ENCODE results near the gene CENPA.

The CENPA gene

DNA sequence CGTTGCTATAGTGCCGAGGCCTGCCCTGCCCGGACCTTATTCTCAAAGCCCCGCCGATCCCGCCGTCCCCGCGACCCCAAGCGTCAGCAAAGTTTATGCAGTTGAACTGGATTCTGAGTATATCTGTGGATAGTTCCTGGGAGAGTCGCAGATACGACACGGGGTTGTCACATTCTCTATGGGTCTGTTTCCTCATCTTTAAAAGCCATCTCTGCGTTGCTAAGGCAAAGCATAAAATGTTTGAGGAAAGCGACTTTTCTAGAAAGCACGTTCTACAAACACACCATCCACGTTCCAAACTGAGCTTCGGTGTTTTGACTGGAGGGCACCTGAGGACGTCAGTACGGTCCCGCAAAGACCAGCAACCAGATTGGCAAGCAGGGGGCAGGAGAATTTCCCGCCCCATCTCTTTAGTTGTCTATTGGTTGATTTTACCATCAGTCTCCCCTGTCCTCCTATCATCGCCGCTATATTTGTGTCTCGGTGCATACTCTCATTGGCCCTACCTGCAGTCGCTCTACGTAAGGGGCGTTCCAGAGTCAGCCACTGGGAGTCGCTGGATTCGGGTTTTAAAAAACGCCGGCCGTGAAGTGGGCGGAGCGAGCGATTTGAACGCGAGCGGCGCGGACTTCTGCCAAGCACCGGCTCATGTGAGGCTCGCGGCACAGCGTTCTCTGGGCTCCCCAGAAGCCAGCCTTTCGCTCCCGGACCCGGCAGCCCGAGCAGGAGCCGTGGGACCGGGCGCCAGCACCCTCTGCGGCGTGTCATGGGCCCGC is at the start of gene CENPA:
Gene CENPA, plus strand, starts transcription at position 626 of the 776 bp plus-strand sequence. Its CDS starts 141 bp downstream, at position 767.
- TF ChIP-seq, protein P1, sequence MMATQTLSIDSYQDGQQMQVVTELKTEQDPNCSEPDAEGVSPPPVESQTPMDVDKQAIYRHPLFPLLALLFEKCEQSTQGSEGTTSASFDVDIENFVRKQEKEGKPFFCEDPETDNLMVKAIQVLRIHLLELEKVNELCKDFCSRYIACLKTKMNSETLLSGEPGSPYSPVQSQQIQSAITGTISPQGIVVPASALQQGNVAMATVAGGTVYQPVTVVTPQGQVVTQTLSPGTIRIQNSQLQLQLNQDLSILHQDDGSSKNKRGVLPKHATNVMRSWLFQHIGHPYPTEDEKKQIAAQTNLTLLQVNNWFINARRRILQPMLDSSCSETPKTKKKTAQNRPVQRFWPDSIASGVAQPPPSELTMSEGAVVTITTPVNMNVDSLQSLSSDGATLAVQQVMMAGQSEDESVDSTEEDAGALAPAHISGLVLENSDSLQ (IDR thresholded peaks at IDR 0.05) = peak; percentile 100
- peak; percentile 99 for TF ChIP-seq L3MBTL2 (conservative IDR thresholded peaks at IDR 0.05)
- TF ChIP-seq ZNF384 (IDR thresholded peaks at IDR 0.05) = no peak
- TF ChIP-seq FOXM1 (IDR thresholded peaks at IDR 0.05; ENCODE audit: borderline replicate concordance) = peak; percentile 100
- TF ChIP-seq FOXK2 (IDR thresholded peaks at IDR 0.05) = no peak
- ChIA-PET CTCF (no interaction called here), POLR2A (interaction anchor here (0.7 to 1.9 kb wide), 3 partner anchors 11 to 16 kb away, joined by 3 to 8 read pairs (median 5); no protein-coding TSS in a partner anchor)
- DNase-seq (ENCODE audit: extremely low spot score) = peak; percentile 98

DNA sequence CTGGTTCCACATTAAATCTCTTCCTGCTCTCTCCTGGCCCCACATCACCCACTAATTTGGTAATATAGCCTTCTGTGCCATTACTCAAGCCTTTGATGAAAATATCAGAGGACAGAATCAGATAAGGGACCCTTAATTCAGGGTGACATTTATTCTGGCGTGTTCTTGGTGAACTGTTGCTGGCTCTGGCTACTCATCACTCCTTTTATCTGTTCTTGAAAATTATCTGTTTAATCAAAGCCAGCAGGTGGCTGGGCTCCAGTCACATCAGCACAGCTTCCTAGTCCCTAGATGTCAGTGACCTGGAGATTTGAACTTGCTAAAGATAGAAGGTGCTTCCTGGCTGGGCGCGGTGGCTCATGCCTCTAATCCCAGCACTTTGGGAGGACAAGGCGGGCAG is 48.6 kb upstream of the CENPA start:
- ChIA-PET POLR2A (no interaction called here), CTCF (no interaction called here)
- TF ChIP-seq BHLHE40 (IDR thresholded peaks at IDR 0.05; ENCODE audit: borderline replicate concordance) (no peak), L3MBTL2 (conservative IDR thresholded peaks at IDR 0.05) (no peak), TARDBP (IDR thresholded peaks at IDR 0.05) (no peak), FOXA1 (IDR thresholded peaks at IDR 0.05) (no peak), FOXK2 (IDR thresholded peaks at IDR 0.05) (no peak), NFRKB (IDR thresholded peaks at IDR 0.05) (no peak), SP1 (IDR thresholded peaks at IDR 0.05) (no peak), ZNF384 (IDR thresholded peaks at IDR 0.05) (no peak), ELF4 (IDR thresholded peaks at IDR 0.05) (no peak), SUZ12 (IDR thresholded peaks at IDR 0.05) (no peak), FOXM1 (IDR thresholded peaks at IDR 0.05; ENCODE audit: borderline replicate concordance) (no peak), CTBP1 (IDR thresholded peaks at IDR 0.05; ENCODE audit: borderline replicate concordance) (no peak), LEF1 (IDR thresholded peaks at IDR 0.05; ENCODE audit: borderline replicate concordance) (no peak), ARNT (IDR thresholded peaks at IDR 0.05) (no peak), HDGF (IDR thresholded peaks at IDR 0.05; ENCODE audit: borderline replicate concordance) (no peak)
- TF ChIP-seq, protein P1 (IDR thresholded peaks at IDR 0.05) = no peak
- no peak for DNase-seq (ENCODE audit: extremely low spot score)

DNA sequence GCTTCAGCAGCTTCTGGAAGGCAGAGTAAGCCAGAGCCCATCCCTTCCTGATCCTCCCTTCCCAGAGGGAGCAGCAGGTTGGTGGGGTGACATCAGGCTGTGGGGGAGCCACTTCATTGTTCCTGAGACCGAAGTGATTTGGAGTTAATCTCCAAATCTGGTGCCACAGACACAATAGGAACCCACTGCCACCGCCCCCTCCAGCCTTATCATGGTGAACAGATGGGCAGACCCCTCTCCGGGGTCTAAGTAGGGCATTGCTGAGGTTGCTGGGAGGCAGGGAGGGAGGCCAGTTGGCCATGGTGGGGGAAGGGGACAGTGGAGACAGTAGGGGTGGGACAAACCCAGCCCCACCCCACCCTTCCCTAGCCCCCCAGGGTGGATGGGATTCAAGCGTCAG is 47.4 kb upstream of the CENPA start:
- CTCF ChIA-PET = no interaction called here
- POLR2A ChIA-PET = no interaction called here
- TF ChIP-seq, protein P1 (IDR thresholded peaks at IDR 0.05) = no peak
- TF ChIP-seq LEF1 (IDR thresholded peaks at IDR 0.05; ENCODE audit: borderline replicate concordance) (no peak), TARDBP (IDR thresholded peaks at IDR 0.05) (no peak), FOXK2 (IDR thresholded peaks at IDR 0.05) (no peak), CTBP1 (IDR thresholded peaks at IDR 0.05; ENCODE audit: borderline replicate concordance) (no peak), SP1 (IDR thresholded peaks at IDR 0.05) (no peak), L3MBTL2 (conservative IDR thresholded peaks at IDR 0.05) (no peak), BHLHE40 (IDR thresholded peaks at IDR 0.05; ENCODE audit: borderline replicate concordance) (no peak), FOXA1 (IDR thresholded peaks at IDR 0.05) (no peak), ELF4 (IDR thresholded peaks at IDR 0.05) (no peak), SUZ12 (IDR thresholded peaks at IDR 0.05) (no peak), ARNT (IDR thresholded peaks at IDR 0.05) (no peak), ZNF384 (IDR thresholded peaks at IDR 0.05) (no peak), HDGF (IDR thresholded peaks at IDR 0.05; ENCODE audit: borderline replicate concordance) (no peak), FOXM1 (IDR thresholded peaks at IDR 0.05; ENCODE audit: borderline replicate concordance) (no peak), NFRKB (IDR thresholded peaks at IDR 0.05) (no peak)
- no peak for DNase-seq (ENCODE audit: extremely low spot score)

DNA sequence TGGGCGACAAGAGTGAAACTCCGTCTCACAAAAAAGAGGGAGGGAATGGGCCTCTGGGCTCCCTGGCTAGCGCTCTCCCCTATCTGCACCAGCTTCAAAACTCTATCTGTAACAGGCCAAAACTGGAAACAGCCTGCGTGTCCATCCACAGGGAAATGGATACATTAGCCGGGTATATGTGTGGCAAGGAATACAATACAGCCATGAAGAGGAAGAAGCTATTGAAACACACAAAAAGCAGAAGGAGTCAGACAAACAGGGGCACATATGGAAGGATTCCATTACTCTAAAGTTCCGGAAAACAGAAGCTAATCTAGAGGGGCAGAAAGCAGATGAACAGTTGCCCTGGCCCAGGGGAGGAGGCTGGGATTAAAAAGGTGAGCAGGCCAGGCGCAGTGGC is 46.3 kb upstream of the CENPA start:
- CTCF ChIA-PET = no interaction called here
- TF ChIP-seq FOXM1 (IDR thresholded peaks at IDR 0.05; ENCODE audit: borderline replicate concordance) (no peak), FOXK2 (IDR thresholded peaks at IDR 0.05) (no peak), L3MBTL2 (conservative IDR thresholded peaks at IDR 0.05) (no peak), SP1 (IDR thresholded peaks at IDR 0.05) (no peak), ELF4 (IDR thresholded peaks at IDR 0.05) (no peak), CTBP1 (IDR thresholded peaks at IDR 0.05; ENCODE audit: borderline replicate concordance) (no peak), TARDBP (IDR thresholded peaks at IDR 0.05) (no peak), ZNF384 (IDR thresholded peaks at IDR 0.05) (no peak), FOXA1 (IDR thresholded peaks at IDR 0.05) (no peak), SUZ12 (IDR thresholded peaks at IDR 0.05) (no peak), BHLHE40 (IDR thresholded peaks at IDR 0.05; ENCODE audit: borderline replicate concordance) (no peak), LEF1 (IDR thresholded peaks at IDR 0.05; ENCODE audit: borderline replicate concordance) (no peak), NFRKB (IDR thresholded peaks at IDR 0.05) (no peak), ARNT (IDR thresholded peaks at IDR 0.05) (no peak), HDGF (IDR thresholded peaks at IDR 0.05; ENCODE audit: borderline replicate concordance) (no peak)
- TF ChIP-seq, protein P1 (IDR thresholded peaks at IDR 0.05) = no peak

DNA sequence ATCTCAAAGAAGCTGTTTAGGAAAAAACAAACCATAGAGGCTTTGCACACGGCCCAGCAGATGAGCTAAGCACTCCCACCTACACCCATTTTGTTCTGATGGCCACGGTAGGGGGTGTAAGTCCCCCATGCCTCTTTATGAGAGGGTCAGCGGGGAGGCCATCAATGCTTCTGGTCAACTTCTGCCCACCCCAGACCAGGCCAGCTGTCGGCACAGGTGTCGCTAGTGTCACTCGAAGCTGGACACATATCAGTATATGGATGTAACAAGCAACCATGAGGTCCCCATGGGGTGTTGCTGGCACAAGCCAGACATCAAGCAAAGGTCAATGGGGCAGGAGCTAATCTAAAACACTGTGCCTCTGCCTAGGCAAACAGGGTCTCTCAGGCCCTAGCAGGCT is 45.5 kb upstream of the CENPA start:
- no peak for TF ChIP-seq NFRKB (IDR thresholded peaks at IDR 0.05)
- no peak for TF ChIP-seq ZNF384 (IDR thresholded peaks at IDR 0.05)
- no peak for TF ChIP-seq L3MBTL2 (conservative IDR thresholded peaks at IDR 0.05)
- TF ChIP-seq, protein P1 (IDR thresholded peaks at IDR 0.05) = no peak
- DNase-seq (ENCODE audit: extremely low spot score) = no peak
- POLR2A ChIA-PET = no interaction called here
- CTCF ChIA-PET = no interaction called here

More for the DNA sequence above, 46.3 kb upstream of the CENPA start:
- POLR2A ChIA-PET = no interaction called here
- DNase-seq (ENCODE audit: extremely low spot score) = no peak
